ENCODE results near the gene BMAL1.

DNA sequence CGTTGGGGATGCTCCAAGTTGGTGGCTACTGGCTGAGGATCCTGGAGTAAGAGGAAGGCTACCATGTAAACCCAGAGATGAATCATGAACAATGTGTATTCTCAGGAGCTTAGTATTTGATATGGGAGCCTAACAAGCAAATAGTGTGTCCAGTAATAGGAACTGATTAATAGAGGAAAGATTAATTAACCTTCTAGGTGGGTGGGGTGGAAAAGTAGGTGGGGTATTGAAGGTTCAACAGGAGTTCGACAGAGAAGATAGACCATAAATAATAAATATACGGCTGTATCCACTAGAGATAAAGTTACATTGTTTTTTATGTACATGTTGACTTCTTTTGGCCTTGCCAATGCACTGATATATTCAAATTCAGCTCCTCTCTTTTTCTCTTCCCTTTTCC is 43.1 kb downstream of the BMAL1 start:
- TF ChIP-seq, protein P1, sequence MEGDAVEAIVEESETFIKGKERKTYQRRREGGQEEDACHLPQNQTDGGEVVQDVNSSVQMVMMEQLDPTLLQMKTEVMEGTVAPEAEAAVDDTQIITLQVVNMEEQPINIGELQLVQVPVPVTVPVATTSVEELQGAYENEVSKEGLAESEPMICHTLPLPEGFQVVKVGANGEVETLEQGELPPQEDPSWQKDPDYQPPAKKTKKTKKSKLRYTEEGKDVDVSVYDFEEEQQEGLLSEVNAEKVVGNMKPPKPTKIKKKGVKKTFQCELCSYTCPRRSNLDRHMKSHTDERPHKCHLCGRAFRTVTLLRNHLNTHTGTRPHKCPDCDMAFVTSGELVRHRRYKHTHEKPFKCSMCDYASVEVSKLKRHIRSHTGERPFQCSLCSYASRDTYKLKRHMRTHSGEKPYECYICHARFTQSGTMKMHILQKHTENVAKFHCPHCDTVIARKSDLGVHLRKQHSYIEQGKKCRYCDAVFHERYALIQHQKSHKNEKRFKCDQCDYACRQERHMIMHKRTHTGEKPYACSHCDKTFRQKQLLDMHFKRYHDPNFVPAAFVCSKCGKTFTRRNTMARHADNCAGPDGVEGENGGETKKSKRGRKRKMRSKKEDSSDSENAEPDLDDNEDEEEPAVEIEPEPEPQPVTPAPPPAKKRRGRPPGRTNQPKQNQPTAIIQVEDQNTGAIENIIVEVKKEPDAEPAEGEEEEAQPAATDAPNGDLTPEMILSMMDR (IDR thresholded peaks at IDR 0.05; ENCODE audit: insufficient read depth, low read length, poor library complexity, severe bottlenecking), result no peak
- no peak for TF ChIP-seq EZH2phosphoT487 (conservative IDR thresholded peaks at IDR 0.05; ENCODE audit: low read length)

Measured in SU-DHL-6 (cell line).